GM13977 (cell line): Measurements from ENCODE around the gene LATS2.

Source experiments
- DNase-seq: peaks from one replicate; pipeline ENCODE4 v3.0.0; 2012; ENCODE audit warnings: low spot score
- CTCF ChIP-seq: IDR thresholded peaks from 2 replicates; pipeline ENCODE4 v1.5.1; 2012; ENCODE audit warnings: mild to moderate bottlenecking, control low read depth; ENCODE audit not compliant: insufficient read depth; ENCODE audit errors: extremely low read depth, missing control alignments
- in situ Hi-C: fragments of 300-500 bp; cut with MboI; formaldehyde crosslinking; loops from one replicate; pipeline ENCODE4 v1.12.0; 2022; ENCODE audit warnings: low sequenced_read_pairs, low pct_unique_long_range_greater_than_20kb, mixed read lengths, inconsistent platforms; ENCODE audit not compliant: unreplicated experiment

Gene LATS2

GRCh38 chr13:21031594-21032275, 29.7 kb downstream of the LATS2 start:
- in situ Hi-C loops: no loop called here
- no peak for TF ChIP-seq CTCF

GRCh38 chr13:21025539-21025938, 35.8 kb downstream of the LATS2 start:
- DNase-seq: no peak
- no peak for TF ChIP-seq CTCF
- in situ Hi-C loops: no loop called here

More at GRCh38 chr13:21031594-21032275, 29.7 kb downstream of the LATS2 start:
- DNase-seq: no peak

GRCh38 chr13:21022056-21022979, 39.1 kb downstream of the LATS2 start:
- TF ChIP-seq CTCF: no peak
- in situ Hi-C loops: no loop called here
- no peak for DNase-seq

GRCh38 chr13:21020581-21020980, 40.8 kb downstream of the LATS2 start:
- TF ChIP-seq CTCF: no peak
- in situ Hi-C loops: no loop called here
- DNase-seq: no peak

- no peak for TF ChIP-seq CTCF
- DNase-seq: no peak
- in situ Hi-C loops: no loop called here
Measured at GRCh38 chr13:21020176-21020575, 41.2 kb downstream of the LATS2 start.

DNA sequence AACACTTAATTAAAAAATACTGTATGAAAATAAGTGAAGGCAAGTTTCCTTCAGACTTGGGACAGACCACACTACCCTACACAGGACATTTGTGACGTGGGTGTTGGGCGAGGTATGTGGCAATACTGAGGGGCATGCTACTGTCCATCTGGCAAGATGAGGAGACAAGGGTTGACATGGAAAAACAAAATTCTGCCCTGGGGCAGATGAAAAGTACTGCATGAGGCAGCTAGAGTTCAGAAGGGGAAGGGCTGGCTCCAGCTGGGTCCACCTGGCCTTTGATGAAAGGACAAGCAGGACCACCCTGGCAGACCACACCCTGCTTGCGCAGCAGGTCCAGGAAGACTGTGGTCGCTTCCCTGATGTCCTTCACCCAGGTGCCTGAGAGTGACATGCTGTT, 43.2 kb downstream of the LATS2 start:
- in situ Hi-C loops: no loop called here
- no peak for DNase-seq
- TF ChIP-seq CTCF: no peak
